GM21447 (cell line): ENCODE results near the gene RPS6KB1.
A peak's percentile ranks its signal among the peaks of the same experiment; 100 is the strongest.
"Not testable (repeated sequence)": the region's sequence is repeated elsewhere in the genome, so short reads cannot be mapped to it uniquely, and the experiment has no call there.

Source experiments
- ATAC-seq: cut with Tn5 transposase; IDR thresholded peaks from one replicate; pipeline ENCODE4 v1.9.1; 2021; ENCODE audit not compliant: unreplicated experiment

Gene RPS6KB1

DNA sequence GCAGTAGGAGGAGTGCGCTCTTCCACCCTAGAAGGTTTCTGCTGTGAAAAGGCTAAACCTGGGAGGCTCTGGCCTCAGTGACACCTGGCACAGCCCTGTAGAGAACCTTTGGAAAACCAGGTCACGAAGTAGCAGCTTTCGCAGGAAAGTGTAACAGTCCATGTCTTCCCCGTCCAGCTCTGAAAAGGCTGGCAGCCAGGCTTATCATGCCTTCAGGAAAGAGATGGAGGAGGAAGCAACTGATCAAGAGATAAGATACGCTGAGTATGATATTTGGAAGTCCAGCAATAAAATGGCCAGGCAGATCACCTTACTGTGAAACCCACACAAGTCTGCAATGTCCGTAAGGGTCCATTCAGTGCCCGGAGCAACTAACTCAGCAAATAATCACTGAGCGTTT is 22.4 kb upstream of the RPS6KB1 start:
- no peak for ATAC-seq

DNA sequence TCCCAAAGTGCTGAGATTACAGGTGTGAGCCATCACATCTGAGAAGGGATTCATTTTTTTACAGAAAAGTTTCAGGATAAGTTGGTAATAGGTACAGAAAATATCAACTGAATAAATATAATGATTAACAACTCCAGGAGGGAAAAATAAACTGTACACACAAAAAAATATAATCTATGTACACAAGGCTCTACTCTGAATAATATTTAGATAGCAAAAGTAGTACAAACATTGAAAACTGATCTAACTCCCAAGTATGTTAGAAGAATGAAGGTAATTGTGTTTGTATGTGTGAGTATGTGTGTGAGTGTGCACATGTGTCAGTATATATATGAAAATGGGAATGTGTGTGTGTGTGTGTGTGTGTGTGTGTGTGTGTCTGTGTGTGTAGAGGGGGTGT is 20.6 kb upstream of the RPS6KB1 start:
- no peak for ATAC-seq

DNA sequence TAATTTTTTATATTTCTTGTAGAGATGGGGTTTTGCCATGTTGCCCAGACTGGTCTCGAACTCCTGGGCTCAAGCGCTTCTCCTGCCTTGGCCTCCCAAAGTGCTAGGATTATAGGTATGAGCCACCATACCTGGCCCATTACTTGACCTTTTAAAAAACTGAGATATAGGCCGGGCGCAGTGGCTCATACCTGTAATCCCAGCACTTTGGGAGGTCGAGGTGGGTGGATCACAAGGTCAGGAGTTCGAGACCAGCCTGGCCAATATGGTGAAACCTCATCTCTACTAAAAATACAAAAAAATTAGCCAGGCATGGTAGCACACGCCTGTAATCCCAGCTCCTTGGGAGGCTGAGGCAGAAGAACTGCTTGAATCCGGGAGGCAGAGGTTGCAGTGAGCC is 19.5 kb upstream of the RPS6KB1 start:
- ATAC-seq, result not testable (repeated sequence)

DNA sequence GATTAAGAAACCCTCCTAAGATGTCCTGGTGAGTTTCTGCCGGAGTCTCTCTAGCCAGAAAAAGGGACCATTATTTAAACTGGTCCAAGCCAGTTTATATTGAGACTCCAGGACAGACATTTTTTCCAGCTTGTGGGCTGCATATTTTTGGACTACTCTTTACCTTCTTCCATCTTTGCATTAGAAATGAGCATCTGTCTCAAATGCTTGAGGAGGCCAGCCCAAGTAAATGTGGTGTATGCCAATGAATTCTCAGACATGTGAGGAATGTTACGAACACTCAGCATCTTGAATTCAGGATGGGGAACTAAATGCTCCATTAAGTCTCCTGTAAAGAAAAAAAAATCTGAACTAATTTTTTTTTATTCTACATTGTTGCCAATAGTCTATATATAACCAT is 18.5 kb upstream of the RPS6KB1 start:
- ATAC-seq, result no peak

DNA sequence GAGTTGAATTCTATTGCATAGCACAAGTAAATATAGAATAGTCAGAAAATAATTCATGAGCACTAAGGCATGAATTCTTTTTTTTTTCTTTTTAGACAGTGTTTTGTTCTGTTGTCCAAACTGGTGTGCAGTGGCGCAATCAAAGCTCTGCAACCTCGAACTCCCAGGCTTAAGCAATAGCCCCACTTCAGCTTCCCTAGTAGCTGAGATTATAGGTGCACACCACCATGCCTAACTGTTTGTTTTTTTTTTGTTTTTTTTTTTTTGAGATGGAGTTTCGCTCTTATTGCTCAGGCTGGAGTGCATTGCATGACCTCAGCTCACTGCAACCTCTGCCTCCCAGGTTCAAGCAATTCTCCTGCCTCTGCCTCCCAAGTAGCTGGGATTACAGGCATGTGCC is 16.8 kb upstream of the RPS6KB1 start:
- ATAC-seq, result no peak

DNA sequence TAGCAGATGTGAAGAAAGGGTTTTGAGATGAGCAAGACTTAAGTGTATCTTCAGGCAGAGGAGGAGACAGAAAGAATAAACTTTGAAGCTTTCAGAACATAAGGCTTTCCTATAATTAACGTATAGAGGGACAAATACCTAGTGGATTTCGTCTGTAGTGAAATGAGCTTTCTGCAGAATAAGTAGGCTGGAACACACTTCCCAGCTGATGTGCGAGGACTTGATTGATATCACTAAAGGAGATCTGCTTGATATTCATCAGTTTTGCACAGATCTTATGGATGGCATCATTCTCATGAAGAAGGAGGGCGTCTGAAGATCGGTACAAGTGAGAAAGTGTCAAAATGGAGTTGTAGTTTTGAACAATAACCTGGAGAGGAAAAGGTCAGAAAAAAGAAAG is 15.0 kb upstream of the RPS6KB1 start:
- no peak for ATAC-seq

DNA sequence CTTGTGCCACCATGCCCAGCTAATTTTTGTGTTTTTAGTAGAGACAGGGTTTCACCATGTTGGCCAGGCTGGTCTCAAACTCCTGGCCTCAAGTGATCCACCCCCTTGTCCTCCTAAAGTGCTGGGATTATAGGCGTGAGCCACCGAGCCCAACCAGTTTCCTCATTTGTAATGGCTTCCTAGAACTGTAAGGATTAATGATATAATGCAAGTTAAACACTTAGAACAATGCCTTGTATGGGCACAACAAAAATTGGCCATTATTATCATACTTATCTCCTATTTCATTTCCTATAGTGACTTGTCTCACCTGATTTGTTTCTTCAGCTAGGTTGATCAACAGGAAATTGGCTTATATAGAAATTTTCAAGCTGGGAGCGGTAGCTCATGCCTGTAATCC is 14.3 kb upstream of the RPS6KB1 start:
- no peak for ATAC-seq

DNA sequence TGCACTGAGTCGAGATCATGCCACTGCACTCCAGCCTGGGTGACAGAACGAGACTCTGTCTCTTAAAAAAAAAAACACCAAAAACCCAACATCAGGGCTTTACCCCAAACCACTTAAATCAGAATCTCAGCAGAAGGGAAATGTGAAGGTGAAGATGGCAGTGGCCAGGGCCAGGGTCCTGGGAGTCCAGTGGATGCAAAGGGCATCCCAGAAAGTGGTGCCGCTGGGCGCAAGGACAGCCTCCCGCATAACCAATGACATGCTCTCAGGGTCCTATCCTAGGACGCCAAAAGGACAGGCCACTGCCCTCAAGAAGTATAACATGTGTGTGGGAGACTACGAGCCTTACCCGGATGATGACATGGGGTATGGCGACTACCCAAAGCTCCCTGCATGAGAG is 8.1 kb upstream of the RPS6KB1 start:
- no peak for ATAC-seq

DNA sequence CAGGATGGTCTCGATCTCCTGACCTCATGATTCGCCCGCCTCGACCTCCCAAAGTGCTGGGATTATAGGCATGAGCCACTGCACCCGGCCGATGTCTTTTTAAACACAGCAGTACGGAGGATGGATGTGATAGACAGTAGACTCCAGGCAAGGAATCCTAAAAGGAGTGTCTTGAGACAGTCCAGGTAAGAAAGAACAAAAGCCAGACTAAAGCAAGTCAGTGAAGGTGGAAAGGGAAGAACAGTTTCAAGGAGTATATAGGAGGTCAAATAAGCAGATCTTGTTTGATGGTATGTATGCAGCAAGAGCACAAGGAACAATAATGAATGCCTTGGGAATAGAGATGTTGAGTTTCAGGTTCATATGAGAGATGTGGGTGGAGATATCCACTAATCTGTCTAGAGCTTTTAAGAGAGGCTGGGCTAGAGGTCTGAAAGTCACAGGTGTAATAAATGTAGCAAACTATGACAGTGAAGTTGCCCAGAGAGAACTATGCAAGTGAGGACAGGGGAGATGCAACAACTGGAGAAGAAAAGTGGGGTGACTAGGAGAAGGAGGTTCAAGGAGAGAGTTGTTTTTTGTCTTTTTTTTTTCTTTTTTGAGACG is 4.7 kb upstream of the RPS6KB1 start:
- ATAC-seq, result no peak

DNA sequence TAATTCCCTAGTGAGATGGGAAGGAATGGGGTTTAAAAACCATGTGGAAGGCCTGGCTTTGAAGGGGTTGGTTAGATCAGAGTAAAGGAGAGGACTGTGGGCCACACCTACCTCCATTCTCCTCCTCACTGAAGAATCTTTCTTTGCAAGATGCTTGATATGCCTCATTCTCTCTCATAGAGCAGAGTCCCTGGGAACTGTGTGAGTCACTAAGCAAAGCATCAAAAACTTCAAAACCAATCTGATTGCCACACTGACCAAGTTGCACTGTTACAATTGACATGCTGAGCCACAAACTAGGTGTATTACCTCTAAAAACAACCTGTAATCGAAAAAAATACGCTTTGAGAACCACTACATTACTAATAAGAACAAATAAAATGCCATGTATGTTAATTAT is 2.2 kb upstream of the RPS6KB1 start:
- ATAC-seq, result no peak

DNA sequence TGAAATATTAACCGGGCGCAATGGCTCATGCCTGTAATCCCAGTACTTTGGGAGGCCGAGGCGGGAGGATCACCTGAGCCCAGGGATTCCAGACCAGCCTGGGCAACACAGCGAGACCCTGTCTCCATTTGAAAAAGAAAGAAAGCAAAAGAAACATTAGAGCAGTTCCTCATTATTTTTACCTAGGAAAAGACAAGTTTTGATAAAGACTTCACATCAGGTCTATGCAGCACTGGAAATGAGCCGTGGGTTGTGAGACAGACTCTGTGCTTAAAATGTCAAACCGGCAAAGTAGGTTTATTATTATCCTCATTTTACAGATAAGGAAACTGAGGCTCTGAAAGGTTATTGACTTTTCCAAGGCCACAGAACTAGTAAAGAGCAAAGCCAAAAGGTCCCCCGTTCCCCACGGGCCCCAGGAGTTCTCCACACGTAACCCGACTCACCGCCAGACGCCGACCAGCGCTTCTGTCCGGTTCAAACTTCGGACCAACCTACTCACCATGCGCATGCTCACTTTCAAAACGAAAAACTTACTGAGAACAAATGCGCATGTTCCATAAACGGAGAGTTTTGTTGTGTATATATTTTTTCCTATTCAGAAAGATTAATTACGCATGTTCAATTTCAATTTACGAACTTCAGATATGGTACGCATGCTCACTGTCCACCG is 534 bp upstream of the RPS6KB1 start:
- ATAC-seq, result peak; percentile 52

DNA sequence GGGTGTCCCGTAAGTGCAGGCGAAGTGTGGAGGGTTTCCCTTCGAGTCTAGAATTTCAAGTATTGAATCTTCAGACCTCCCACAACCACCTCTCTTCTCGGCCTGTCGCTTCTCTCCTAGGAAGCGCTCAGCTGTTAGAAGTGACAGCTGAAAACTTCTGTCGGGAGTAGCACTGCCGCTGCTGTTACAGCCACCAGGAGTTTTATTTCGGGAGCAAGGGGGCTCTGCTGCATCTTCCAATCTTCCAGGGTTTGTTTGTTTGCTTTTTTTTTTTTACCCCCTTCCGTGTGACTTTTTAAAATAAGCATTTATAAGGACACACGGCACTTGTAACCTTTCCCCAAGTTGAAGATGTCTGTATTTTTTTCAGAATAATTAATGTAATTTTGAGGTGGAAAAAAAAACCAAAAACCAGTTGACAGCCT is 767 bp downstream of the RPS6KB1 start:
- ATAC-seq, result peak; percentile 12

DNA sequence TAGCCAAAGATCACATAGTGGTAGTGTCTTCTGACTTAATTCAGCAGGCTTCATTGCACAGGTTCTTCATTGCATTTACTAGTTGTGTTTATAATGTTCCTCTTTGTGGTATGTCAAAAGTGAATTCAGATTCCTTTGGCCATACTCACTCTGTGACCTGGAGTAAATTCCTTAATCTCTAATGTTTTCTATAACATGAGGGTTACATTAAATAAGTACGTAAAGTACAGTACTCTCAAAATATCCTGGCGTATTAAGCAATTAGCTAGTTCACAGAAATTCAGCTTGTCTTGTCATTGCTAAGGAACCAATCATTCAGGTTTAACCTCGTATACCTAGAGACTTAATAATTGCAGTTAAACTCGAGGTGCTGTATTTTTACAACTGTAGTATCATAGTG is 4.2 kb downstream of the RPS6KB1 start:
- ATAC-seq, result no peak

DNA sequence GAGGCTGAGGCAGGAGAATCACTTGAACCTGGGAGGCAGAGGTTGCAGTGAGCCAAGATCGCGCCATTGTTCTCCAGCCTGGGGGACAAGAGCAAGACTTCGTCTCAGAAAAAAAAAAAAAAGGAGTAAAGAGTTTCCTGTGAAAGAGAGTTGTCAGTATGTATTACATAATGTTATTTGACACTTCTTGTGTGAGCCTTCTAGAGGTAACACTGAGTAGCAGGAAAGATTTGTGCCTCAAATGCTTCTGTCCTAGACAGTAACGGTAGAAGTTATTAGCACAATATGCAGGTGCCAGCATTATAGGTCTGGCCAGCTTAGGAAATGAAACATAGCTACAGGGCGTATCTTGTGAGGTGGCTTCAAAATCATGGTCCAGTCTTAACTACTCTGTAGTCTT is 6.2 kb downstream of the RPS6KB1 start:
- no peak for ATAC-seq

DNA sequence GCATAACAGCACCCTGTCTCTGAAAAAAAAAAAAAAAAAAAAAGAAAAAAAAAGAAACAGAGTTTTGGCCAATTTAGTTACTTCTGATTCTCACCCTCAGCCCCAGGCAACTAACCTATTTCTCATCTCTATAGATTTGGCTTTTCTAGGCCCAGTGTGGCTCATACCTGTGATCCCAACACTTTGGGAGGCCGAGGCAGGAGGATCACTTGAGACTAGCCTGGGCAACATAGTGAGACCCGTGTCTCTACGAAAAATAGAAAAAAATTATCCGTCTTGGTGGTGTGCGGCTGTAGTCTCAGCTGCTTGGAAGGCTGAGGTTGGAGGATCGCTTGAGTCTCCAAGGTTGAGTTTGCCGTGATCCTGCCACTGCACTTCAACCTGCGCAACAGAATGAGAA is 8.7 kb downstream of the RPS6KB1 start:
- ATAC-seq, result no peak

DNA sequence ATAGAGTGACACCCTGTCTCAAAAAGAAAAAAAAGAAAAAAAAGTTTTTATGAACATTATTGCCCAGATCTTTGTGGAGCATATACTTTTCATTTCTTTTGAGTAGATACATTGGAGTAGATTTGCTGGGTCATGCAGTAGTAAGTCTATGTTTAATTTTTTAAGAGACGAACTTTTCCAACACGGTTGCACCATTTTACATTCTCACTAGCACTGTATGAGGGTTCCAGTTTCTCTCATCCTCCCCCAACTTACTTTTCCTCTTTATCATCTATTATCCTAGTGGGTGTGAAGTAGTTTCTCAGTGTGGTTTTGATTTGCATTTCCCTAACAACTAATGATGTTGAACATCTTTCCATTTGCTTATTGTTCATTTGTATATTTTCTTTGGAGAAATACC is 10.5 kb downstream of the RPS6KB1 start:
- no peak for ATAC-seq

DNA sequence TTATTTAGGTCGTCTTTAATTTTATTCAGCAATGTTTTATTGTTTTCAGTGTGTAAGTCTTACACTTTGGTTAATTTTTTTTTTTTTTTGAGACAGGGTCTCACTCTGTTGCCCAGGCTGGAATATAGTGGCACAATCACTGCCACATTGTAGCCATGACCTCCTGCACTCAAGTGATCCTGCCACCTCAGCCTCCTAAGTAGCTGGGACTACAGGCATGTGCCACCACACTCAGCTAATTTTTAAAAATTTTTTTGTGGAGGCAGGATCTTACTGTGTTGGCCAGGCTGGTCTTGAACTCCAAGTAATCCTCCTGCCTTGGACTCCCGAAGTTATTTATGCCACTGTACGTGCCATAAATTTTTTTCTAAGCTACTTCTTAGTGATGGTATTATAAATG is 14.5 kb downstream of the RPS6KB1 start:
- ATAC-seq, result no peak

DNA sequence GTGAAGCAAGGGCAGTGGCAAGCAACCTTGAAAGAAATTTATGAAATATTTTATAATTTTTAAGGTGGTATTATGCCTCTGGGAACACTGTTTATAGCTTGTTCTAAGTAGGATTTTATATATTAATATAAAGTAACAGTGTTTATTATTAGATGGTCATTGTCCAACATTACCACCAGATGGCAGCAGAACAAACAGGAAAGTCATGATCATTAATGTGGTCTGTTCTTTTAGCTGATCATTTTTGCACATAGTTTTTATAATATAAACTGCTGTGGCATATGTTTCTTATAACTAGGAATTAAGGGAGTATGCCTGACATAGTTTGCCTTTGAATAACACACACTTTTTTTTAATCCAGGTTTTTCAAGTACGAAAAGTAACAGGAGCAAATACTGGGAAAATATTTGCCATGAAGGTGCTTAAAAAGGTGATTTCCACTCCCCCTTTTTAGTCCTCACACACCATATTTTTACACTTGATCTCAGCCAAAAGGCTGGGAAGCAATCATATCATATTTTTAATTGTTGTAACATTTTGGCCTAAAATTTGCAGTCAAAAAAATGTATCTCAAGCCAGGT is 21.4 kb downstream of the RPS6KB1 start:
- ATAC-seq, result no peak

DNA sequence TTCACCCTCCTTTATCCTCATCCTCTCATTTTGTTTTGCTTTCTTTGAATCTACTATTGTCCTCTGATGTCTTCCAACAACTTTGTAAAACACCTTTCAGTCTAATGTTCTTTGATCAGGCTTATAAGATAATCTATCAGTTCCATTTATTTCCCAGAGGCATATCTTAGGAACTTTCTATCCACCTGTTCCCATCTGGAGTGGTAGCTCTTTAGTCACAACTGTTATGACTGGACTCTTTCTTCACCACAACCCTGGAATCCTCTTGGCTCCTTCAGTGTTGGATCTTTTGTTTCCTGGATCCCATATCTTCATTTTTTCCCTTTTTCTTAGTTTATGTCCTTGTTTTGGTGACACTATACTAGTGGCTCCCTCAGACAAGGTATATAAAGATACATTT is 23.5 kb downstream of the RPS6KB1 start:
- no peak for ATAC-seq

DNA sequence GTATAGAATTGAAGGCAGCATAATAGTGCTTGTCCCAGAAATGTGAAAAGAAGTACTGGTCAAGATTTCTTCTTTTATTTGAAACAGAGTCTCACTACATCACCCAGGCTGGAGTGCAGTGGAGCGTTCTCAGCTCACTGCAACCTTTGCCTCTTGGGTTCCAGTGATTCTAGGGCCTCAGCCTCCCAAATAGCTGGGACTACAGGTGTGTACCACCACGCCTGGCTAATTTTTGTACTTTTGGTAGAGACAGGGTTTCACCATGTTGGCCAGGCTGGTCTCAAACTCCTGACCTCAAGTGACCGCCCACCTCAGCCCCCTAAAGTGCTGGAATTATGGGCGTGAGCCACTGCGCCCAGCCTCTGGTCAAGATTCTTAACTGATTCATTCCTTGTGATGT is 27.7 kb downstream of the RPS6KB1 start:
- ATAC-seq, result not testable (repeated sequence)

DNA sequence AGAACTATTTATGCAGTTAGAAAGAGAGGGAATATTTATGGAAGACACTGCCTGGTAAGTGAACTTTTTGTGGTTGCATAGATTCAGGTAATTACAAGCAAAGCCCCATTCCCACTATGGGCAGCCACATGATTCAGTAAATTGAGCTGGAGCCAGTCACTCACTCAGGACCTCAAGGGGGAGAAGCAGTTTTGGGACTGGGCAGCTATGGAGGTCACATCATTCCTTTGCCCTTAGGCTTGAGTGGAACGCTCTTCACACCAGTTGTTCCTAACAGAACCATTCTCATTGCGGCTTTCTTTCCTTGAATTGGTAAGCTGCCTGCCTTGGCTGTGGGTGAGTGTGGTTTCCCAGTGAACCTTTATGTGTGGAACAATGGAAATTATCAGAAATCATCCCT is 37.2 kb downstream of the RPS6KB1 start:
- ATAC-seq, result not testable (repeated sequence)

DNA sequence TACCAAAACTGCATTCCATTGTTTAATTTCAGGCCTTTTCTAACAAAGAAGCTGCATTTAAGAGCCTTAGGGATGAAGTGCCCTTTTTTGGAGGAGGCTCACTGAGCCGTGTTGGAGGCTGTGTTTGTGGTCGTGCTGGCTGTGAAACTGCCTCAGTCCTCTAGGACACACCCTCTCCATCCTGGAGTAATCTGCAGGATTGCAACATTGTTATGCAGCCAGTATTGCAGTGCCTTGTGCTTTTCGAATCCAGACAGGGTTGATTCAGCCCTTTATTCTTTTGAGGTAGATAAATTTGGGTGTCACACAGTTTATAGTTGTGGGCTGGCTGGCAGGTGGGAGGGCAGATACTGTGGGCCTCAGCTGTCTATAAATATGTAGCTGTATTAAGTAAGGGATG is 37.8 kb downstream of the RPS6KB1 start:
- ATAC-seq, result not testable (repeated sequence)

DNA sequence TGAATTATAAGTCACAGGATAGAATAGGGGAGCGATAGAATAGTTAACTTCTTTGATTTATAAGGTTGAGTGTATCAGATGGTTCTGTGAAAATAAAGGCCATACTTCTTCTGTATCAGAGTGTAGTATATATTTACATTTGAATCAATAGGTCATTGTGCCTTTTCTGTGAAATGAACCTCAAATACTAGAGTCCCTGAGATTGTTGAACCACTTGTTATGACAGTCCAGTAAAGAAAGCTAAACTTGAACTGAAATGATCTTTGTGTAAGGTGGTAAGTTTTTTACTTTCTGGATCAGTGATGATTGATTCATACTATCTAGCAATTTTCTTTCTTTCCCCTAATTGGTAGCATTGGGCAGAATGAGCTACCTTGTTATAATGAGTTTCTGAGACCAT is 40.4 kb downstream of the RPS6KB1 start:
- not testable (repeated sequence) for ATAC-seq
